Measurements from ENCODE around the gene RGS17.

The RGS17 gene

DNA sequence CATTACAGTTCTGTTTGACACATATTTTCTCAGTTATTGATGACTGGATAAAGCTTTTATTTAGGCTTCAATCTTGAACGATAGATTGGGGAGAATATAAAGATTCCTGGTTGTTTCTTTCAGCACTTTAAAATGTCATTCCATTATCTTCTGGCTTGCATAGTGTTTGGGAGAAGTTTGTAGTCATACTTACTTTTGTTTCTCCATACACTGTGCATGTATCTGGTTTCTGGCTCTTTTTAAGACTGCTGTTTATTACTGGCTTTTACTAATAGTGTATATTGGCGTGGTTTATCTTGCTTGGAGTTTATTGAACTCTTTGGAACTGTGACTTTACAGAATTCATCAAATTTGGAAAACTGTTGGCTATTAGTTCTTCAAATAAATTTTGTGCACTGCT lies 49.2 kb downstream of the RGS17 start:
- no peak for DNase-seq

DNA sequence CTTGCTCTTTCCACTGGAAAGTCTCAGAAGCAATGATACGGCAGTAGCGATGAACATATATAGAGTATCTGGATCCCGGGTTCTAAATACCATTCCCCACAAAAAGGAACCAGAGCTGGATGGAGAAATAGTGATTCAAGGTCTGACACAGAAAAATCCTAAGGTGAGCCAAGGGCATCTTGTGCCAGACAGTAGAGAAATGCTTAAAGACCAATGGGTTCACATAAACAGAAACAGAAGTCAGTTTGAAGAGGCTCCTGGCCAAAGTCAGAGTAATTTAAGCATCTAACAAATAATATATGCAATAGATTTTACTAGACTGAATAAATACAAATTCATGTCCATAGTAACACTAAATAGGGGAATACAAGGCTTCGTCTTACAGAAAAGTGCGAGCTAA lies 54.7 kb downstream of the RGS17 start:
- no peak for DNase-seq

DNA sequence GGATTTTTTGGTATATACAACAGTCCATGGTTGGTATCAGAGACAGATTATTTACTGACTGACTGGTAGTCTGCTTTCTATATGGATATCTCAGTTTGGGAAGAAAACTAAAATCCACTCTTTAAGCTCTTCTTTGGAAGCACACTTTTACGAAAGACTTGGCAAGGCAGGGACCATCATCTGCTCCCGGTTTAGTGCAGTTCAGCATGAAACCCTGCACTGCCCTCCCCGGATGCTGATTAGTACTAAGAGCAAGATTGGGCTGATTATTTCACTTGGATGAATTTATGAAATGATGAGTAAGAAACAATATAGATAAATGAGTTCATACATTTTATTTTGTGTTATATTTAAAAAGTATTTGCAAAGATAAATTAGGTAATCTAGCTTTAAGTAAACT lies 56.3 kb downstream of the RGS17 start:
- no peak for DNase-seq

DNA sequence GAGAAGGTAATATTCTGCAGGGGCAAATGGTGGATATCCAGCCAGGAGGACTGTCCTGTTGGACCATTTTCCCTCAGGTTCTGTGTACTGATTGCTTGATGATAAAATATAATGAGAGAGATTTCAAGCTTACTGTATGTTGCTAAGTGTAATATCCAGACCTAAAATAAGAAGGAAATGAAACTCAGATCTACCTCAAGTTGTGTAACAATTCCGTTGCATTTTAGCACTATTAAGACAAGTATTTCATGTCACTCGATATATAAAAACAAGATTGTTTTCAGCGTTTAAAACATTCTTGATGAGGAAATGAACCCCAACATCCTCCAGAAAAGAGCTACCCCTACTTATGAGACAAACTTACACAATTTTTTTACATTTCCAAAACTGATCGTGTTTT lies 57.2 kb downstream of the RGS17 start:
- DNase-seq: no peak

DNA sequence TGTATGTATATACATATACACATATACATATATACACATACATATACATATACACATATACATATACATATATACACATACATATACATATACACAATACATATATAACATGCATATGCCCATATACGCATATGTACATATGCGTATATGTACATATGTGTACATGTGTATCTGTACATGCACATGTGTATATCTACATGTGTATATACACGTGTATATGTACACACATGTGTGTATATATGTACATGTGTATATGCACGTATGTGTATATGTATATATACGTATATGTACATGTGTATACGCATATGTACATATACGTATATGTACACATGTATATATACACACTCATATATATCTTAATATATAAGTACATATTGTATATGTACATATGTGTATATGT lies 60.3 kb downstream of the RGS17 start:
- DNase-seq: no peak

DNA sequence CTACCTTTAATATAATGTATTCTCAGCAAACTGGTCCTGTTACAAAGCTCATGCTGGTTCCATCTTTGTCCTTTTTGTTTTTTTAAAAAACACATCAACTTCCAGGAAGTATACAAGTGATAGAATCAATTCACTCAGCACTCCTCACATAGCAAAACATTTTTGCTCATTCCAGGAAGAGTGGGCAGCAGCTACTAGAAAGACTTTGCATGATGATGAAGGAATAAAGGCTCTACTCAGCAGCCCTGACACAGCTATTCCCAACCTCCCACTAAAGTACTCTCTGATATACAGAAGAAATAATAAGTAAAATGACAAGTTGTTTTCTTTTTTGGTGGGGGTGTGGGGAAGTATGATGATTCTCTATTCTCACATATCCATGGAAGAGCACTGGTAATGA lies 61.2 kb downstream of the RGS17 start:
- no peak for DNase-seq

DNA sequence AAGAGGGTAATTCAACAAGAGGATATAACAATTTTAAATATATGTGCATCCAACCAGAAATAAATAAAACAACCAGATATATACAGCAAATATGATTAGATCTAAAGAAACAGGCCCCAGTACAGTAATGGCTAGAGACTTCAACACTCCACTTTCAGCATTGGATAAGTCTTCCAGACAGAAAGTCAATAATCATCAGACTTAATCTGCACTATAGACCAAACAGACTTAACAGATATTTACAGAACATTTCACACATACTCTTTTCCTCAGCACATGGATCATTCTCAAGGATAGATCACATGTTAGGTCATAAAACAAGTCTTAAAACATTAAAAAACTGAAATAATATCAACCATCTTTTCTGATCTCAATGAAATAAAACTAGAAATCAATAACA lies 65.9 kb downstream of the RGS17 start:
- no peak for DNase-seq

DNA sequence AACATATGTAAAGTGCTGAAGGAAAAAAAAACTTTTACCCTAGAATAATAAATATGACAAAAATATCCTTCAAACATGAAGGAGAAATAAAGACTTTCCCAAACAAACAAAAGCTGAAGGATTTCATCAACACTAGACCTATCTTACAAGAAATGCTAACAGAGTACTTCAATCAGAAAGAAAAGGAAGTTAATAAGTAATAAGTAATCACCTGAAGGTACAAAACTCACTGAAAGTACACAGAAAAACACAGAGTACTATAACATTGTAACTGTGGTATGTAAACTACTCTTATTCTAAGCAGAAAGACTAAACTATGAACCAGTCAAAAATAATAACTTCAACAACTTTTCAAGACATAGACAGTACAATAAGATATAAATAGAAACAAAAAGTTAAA lies 67.1 kb downstream of the RGS17 start:
- no peak for DNase-seq

DNA sequence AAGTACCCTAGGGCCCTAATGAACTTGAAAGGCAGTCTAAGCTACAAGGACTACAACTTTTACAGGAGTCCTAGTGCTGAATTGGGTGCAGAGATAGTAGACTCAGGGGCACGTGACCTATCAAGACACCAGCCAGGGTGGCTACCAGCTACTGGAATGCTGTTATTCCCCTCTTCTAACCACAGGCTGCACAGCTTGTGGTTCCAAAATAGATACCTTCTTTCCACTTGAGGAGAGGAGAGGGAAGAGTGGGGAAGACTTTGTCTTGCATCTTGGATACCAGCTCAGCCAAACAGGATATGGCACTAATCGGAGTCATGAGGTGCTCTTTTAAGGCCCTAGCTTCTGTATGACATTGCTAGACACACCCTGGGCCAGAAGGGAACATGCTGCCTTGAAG lies 68.6 kb downstream of the RGS17 start:
- DNase-seq: no peak

DNA sequence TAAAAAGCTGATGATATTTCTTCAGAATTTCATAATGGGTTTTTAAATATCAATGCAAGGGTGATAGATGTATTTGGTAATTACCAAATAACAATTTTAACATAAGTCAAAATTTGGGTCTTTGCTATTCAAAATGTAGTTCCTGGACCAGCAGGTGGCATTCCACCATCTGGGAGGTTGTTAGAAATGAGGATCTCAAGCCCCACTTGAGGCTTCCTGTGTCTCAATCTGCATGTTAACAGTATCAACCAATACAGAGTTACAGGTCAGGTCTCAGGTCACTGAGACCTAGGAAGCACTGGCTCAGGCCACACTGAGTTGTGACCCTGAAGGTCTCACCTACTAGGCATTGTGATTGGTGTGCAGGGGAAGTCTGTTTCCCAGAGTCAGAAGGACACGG lies 71.3 kb downstream of the RGS17 start:
- no peak for DNase-seq

DNA sequence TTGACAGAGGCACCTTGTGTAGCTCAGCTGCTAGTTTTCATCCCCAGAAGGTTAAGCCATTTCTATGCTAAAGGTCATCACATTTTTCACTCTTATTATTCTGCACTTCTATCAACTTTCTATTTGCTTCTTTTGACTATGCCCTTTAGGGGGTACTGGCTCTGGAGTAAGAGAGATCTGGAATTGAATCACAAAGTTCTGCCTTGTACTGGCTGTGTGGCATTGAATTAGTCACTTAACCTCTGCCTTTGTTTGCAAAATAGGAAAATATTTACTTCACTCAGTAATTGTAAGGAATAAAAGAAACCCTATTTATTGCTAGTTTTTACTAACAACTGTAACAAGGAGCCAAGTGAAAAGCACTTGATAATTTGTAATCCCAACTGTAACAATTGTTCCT lies 71.8 kb downstream of the RGS17 start:
- no peak for DNase-seq

DNA sequence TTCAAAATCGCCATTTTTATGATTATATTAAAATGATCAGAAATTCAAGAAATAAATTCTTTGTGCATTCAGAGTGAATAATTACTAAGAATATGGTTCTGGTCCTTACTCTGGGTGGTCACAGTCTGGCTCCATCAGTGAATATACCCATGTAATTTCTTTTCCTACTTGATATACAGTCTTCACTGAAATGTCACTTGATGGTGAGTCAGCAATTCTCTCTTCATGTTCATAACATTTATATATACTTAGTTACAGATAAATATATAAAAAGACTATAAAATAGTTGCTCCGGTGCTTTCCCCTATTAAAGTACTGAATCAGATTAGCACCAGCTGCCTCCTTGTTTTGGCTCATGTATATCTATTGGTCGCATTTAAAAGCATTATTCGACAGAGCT lies 72.2 kb downstream of the RGS17 start:
- no peak for DNase-seq

DNA sequence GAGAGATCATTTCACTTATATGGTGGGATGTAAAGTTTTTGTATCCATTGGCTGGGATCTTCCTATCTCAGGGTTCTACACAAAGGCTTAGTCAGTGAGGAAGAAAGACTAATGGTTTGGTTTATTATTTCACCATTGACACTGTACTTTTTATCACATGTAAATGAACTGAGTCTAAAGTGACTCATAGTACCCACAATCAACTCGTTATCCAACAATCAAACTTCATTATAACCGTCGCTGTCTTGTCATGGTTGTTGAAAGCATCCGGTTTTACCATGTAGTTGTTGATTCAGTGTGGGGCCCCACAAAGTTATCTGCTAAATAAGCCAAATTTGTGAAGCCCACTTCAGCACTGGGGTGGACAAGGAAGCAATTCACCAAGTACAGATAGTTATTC lies 72.8 kb downstream of the RGS17 start:
- DNase-seq: no peak

DNA sequence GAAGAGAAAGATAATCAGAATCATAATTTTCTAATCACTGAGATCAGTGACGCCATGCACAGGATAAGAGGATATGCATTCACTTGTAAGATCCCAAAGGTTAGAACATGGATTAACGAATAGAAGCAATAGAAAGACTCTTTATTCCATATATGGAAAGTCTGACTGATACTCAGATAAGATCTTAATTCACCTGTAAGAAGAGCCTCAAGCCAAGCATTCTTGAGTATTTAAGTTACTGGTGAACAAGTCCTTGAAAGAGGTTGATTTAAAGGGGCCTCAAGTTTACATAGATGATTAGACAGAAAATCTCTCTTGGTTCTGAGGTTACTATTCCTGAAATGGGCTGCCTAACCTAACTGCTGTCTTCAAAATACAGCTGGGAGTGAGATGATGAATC lies 74.8 kb downstream of the RGS17 start:
- no peak for DNase-seq

DNA sequence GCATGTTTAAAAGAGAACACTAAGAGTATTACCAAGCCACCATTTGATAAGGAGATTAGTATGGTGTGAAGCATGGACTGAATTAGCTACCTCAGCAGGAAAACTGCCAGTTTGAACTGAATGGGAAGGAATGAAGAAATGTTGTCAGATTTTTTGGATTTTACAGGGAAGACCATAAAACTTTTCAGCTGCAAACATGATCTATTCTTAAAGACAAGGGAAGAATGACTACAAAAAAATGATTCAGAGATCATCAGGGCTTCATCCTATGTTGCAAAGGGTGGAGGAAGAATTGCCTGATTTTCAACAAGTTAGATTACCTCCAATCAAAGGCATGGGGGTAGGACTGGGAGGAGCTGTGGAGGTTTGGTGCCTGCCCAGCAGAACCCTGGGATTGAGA lies 79.3 kb downstream of the RGS17 start:
- no peak for DNase-seq

DNA sequence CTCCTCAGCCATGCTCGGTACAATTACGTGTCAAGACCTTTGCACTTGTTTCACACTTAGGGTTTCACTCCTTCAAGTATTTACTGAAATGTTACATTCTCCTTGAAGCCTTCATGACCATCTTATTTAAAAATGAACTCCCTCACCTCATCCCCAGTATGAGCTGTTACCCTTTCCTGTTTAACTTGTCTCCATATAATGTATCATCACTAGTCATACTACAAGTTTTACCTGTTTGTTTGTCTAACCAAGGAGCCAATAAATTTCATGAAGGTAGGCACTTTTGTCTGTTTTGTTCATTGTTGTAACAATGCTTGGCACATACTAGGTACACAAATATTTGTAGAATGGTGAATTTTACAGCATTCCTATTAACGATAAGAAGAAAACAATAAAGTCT lies 82.5 kb downstream of the RGS17 start:
- DNase-seq: no peak

DNA sequence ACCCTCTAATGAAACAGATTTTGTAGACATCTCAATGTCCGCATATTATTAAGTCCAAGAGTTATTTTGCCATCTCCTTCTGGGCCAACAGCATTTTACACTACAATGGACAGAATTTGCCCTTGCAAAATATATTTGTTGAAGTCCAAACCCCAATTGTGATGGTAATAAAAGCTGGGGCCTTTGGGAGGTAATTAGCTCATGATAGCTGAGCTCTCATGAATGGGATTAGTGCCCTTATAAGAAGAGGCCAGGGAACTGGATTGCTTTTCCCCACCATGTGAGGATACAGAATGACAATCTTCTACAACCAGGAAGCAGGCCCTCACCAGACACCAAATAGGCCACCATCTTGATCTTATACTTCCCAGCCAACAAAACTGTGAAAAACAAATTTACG lies 83.7 kb downstream of the RGS17 start:
- DNase-seq: no peak

DNA sequence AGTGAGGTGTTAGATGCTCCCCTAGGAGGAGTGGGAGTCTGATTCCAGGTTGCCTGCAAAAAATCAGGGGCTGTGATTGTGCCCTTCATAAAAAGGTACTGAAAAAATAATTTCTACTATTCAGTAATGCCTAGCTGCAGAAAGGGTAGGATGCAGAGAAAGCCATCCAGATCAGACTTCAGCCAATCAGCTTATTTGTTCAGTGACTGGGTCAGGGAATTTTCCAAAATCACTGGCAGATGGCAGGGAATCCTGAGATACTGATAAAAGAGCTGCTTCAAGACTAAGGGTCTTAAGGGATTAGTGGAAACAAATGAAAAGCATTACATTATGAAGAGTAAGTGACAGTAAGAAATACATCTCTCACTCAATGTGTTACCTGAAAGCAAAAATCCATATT lies 85.8 kb downstream of the RGS17 start:
- DNase-seq: no peak

DNA sequence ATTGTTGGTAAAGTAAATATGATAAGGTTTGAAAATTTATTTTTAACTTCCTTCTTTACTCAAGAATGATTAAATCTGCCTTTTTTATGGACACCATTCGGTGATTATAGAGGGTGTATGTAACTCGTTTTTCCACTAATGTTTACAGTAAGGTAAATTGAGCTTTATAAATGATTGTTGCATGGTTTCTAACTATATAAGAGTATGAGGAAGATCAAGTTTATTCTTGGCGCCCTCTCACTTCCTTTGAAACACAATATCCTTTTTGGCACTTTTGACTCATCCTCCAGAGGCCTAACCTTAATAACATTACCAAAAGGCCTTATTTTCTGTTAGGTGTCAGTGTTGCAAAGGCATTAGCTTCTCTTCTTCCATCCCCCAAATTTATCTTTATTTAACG lies 86.8 kb downstream of the RGS17 start:
- no peak for DNase-seq

DNA sequence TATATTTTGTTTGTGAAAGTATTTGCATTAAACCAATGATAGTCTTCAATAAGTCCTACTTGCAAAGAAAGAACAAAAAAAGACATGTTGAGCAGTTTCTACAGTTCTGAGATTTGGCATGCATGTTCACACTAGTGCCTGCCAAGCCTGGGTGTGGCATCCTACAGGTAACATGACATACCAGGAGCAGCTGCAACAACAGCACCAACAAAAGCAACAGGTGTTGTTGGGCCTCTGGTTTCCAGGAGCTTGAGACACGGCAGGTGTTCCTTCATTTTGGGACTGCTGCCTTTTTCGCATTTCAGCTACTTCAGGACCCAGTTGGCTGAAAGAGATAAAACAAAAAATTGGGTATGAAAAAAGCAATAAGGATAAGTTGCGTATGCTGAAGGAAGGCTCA lies 87.4 kb downstream of the RGS17 start:
- DNase-seq: no peak

DNA sequence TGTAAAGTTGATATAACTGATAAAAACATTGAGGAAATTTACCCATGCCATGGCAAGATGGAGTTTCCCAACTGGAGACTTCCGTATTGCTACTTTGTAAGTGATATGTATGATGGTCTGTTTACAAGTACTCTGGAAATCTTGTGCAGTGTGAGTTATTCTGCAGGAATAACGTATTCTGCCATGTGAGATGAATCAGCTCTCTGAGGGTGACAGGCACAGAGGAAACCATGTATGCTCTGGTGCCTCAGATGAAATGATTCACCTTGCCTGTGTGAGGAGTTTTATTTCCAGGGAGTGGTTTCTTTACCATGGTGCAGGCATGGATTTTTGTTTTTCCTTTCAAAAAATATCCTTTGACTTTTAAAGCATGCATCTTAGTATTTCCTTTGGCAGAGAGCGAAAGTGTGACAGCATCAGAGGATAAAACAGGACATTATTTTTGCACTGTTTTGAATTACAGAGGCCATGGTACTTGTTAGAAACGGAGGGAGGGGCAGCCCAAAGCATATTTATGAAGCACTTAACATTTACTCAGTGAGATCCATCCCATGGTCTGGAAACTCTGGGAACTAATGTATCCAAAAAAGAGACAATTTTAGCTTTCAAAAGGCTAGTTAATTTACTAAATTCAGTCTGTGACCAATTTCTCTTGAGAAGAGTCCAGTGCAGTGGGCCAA lies 92.6 kb downstream of the RGS17 start:
- DNase-seq: no peak

DNA sequence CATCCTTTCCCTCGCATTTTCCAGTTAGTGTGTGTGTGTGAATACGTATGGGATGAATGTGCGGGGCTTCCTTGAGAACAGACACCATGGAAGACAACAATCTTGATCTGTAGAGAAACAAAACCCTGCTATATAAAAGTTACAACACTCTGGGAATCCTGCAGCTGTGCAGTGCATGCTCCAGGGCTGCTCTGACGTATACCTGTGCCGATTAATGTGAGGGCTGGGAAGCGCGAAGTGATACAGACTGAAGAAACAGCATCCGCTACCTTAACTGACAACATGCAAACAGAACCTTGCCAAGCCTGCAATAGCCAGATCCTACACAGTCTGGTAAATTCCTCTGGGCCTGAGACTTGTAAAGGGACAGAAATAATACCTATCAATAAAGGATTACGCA lies 96.9 kb downstream of the RGS17 start:
- DNase-seq: no peak

DNA sequence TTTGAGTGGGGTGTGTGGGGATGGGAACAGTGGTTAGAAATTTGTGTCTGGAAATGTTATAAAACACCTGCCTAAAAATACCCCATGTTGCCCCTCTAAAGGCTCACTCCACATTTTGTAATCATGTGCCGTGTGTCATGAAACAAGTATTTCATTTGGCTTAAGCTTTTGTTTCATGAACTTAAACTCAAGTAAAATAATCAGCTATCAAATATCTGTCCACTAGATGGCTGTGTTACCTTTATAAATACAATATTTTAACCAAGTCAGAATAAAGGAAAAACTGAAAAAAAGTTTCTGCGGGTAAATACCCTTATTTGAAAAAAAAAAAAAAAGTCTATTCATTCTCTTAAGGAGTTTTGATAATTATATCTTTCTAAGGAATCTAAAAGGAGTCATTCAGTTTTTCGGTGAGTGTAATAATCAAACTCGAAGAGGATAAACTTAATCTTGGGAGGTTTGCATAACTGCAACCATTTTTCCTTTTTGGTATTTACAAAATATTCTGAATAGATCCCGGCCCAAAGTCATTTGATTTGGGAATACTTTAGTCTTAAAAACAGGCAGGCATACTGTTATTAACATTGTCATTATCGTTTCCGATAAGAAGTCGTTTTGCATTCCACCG lies 98.7 kb downstream of the RGS17 start:
- peak in 1 of 2 experiments; percentile 64 for DNase-seq

DNA sequence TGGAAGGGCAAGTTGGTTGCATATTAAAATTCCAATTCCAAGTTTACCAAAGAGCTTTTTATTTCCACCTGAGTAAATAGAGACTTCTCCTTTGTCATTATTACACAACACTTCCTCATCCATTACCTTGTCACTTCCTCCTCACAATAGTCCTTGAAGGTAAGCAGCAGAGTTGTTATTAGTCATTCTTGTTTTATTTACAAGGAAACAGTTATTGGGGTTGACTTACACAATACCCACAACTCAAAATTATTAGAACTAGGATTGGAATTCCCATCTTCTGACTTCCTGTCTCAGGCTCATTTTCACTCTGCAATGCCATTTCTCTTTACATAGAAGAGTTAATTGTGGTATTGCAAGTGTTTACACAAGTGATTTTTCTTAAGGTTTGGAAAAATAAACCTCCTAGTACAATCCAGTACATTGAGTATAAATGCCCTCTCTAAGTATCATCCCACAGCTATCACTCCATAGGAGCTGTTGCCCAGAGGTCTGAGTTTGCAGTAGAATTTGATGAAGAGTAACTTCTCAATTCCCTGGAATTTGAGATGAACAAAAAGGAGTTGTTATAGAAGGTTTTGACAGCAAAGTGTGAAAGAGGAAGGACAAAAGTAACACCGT lies 99.6 kb downstream of the RGS17 start:
- DNase-seq: no peak

DNA sequence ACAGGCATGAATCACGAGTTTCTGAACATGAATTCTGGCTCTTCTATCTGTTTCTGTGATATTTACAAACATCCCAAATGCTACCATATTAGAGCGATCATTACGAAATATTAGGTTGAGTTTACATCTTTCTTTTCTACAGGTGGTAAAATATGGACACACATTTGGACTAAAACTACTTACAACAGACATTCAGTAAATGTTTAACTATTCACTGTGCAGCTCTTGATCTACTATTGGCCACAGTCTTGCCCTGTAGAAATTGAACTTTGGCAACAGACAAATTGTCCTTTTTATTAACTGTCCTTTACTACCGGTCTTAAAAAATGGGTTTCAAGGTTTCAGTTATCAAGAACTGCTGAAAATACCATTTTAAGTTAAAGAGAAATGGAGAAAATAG lies 102.1 kb downstream of the RGS17 start:
- DNase-seq: no peak

All from SW 1271 (cell line).